ENCODE data around the gene PATJ. TPM values are rescaled to one million over a fixed set of nuclear protein-coding genes. Genes with fewer than 3 reads are reported as not detected.

PATJ gene
- total RNA-seq, 2 donors from 2014 or later = 74.3 to 81.7 TPM

DNA sequence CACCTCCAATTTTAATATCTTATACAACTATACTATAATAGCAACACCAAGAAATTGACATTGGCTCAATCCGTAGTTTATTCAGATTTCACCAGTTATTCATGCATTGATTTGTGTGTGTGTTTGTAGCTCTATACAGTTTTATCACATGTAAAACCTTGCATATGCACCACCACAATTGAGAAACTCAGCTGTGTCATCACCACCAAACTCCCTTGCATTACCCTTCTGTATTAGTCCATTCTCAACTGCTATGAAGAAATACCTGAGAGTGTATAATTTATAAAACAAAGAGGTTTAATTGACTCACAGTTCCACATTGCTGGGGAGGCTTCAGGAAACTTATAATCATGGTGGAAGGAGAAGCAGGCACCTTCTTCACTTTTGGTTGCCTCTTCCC lies 162.1 kb downstream of the PATJ start:
- Histone ChIP-seq H3K27me3 (ENCODE audit: control insufficient read depth, insufficient read depth, low read length, poor library complexity, severe bottlenecking) (no peaks in the 10 kb centered on the region), H3K36me3 (ENCODE audit: control insufficient read depth, insufficient read depth, low read length) (peaks cover 10% of the 10 kb centered on the region), H3K9ac (ENCODE audit: extremely low read depth, low read length, poor library complexity, severe bottlenecking) (no peak overlapping the region), H3K9me3 (ENCODE audit: control insufficient read depth, low read length) (no peaks in the 10 kb centered on the region), H3K4me1 (ENCODE audit: control insufficient read depth, insufficient read depth, low read length) (peaks cover 3% of the 10 kb centered on the region), H3K27ac (ENCODE audit: low read depth, low read length) (no peak overlapping the region), H3K4me3 (ENCODE audit: low read length) (no peak overlapping the region)
- Mint-ChIP-seq H3K27ac (no peak overlapping the region), H3K4me1 (peaks cover 15% of the 10 kb centered on the region), H3K9me3 (no peaks in the 10 kb centered on the region), H3K36me3 (ENCODE audit: low read depth) (peaks cover 63% of the 10 kb centered on the region), H3K27me3 (ENCODE audit: insufficient read depth) (no peaks in the 10 kb centered on the region), H3K4me3 (no peak overlapping the region)
- TF ChIP-seq, protein P1, sequence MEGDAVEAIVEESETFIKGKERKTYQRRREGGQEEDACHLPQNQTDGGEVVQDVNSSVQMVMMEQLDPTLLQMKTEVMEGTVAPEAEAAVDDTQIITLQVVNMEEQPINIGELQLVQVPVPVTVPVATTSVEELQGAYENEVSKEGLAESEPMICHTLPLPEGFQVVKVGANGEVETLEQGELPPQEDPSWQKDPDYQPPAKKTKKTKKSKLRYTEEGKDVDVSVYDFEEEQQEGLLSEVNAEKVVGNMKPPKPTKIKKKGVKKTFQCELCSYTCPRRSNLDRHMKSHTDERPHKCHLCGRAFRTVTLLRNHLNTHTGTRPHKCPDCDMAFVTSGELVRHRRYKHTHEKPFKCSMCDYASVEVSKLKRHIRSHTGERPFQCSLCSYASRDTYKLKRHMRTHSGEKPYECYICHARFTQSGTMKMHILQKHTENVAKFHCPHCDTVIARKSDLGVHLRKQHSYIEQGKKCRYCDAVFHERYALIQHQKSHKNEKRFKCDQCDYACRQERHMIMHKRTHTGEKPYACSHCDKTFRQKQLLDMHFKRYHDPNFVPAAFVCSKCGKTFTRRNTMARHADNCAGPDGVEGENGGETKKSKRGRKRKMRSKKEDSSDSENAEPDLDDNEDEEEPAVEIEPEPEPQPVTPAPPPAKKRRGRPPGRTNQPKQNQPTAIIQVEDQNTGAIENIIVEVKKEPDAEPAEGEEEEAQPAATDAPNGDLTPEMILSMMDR (conservative IDR thresholded peaks at IDR 0.05) = no peak
- DNase-seq = no peak
- no CpG with 5 or more reads among the region's 1 CpG for WGBS, 2 experiments (ENCODE audit: insufficient coverage in 1 of 2, insufficient read length in 1 of 2)

GRCh38 chr1:61907102-61907501 lies 164.8 kb downstream of the PATJ start:
- Histone ChIP-seq H3K9me3 (ENCODE audit: control insufficient read depth, low read length) (no peaks in the 10 kb centered on the region), H3K27me3 (ENCODE audit: control insufficient read depth, insufficient read depth, low read length, poor library complexity, severe bottlenecking) (no peaks in the 10 kb centered on the region), H3K9ac (ENCODE audit: extremely low read depth, low read length, poor library complexity, severe bottlenecking) (no peak overlapping the region), H3K36me3 (ENCODE audit: control insufficient read depth, insufficient read depth, low read length) (peaks cover 18% of the 10 kb centered on the region), H3K27ac (ENCODE audit: low read depth, low read length) (no peak overlapping the region), H3K4me3 (ENCODE audit: low read length) (no peak overlapping the region), H3K4me1 (ENCODE audit: control insufficient read depth, insufficient read depth, low read length) (no peaks in the 10 kb centered on the region)
- no peak for DNase-seq
- peaks cover 65% of the 10 kb centered on the region for H3K36me3 Mint-ChIP-seq (ENCODE audit: low read depth)
- no peaks in the 10 kb centered on the region for H3K27me3 Mint-ChIP-seq (ENCODE audit: insufficient read depth)
- peak overlapping the region; percentile 52 for H3K27ac Mint-ChIP-seq
- 82 to 92% methylated on average over 4 of the region's 4 CpGs for WGBS, 2 experiments (ENCODE audit: insufficient coverage in 1 of 2, insufficient read length in 1 of 2)
- TF ChIP-seq, protein P1 (conservative IDR thresholded peaks at IDR 0.05) = no peak
- H3K4me1 Mint-ChIP-seq = peaks cover 15% of the 10 kb centered on the region
- no peaks in the 10 kb centered on the region for H3K9me3 Mint-ChIP-seq
- no peak overlapping the region for H3K4me3 Mint-ChIP-seq

DNA sequence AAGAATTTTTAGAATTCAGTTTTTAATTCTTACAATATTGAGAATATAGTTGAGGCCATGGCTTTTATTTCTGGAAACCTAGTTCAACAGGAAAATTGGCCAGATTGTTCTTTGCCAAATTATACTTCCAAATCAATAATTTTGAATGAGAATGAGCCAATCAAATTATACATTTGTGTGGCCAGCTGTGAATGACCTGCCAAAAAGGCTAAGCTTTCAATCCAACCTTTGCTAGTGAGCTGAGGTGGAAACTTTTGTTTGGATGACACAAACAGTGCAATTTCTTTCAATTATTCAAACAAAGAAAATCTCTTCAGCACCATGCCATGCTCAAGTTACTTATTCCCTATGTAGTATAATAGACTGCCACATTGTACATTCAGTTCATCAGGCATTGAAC lies 167.8 kb downstream of the PATJ start:
- Mint-ChIP-seq H3K9me3 (no peaks in the 10 kb centered on the region), H3K4me1 (peaks cover 15% of the 10 kb centered on the region), H3K4me3 (no peak overlapping the region), H3K27me3 (ENCODE audit: insufficient read depth) (no peaks in the 10 kb centered on the region), H3K36me3 (ENCODE audit: low read depth) (peaks cover 52% of the 10 kb centered on the region), H3K27ac (no peak overlapping the region)
- Histone ChIP-seq H3K9me3 (ENCODE audit: control insufficient read depth, low read length) (no peaks in the 10 kb centered on the region), H3K36me3 (ENCODE audit: control insufficient read depth, insufficient read depth, low read length) (peaks cover 23% of the 10 kb centered on the region), H3K9ac (ENCODE audit: extremely low read depth, low read length, poor library complexity, severe bottlenecking) (no peak overlapping the region), H3K4me1 (ENCODE audit: control insufficient read depth, insufficient read depth, low read length) (no peaks in the 10 kb centered on the region), H3K27ac (ENCODE audit: low read depth, low read length) (no peak overlapping the region), H3K4me3 (ENCODE audit: low read length) (no peak overlapping the region), H3K27me3 (ENCODE audit: control insufficient read depth, insufficient read depth, low read length, poor library complexity, severe bottlenecking) (no peaks in the 10 kb centered on the region)
- TF ChIP-seq, protein P1 (conservative IDR thresholded peaks at IDR 0.05) = no peak
- DNase-seq = no peak

Data from endodermal cell (in vitro differentiated cells).